GM12864 (cell line): ENCODE measurements around the gene MORC2.

ENCODE experiments used
- DNase-seq: peaks from one replicate; pipeline ENCODE4 v3.0.0-alpha.2; 2011; ENCODE audit warnings: low read depth
- H3K4me3 ChIP-seq: 2 replicates; pipeline ENCODE4 v1.5.1; 2011; ENCODE audit warnings: mild to moderate bottlenecking, low read depth, low read length, control low read depth
- CTCF ChIP-seq: IDR thresholded peaks from 2 replicates; pipeline ENCODE4 v1.5.1; 2011; ENCODE audit warnings: low read depth, mild to moderate bottlenecking, moderate library complexity, low read length, control low read depth, inconsistent platforms; ENCODE audit errors: missing control alignments

The MORC2 gene

DNA sequence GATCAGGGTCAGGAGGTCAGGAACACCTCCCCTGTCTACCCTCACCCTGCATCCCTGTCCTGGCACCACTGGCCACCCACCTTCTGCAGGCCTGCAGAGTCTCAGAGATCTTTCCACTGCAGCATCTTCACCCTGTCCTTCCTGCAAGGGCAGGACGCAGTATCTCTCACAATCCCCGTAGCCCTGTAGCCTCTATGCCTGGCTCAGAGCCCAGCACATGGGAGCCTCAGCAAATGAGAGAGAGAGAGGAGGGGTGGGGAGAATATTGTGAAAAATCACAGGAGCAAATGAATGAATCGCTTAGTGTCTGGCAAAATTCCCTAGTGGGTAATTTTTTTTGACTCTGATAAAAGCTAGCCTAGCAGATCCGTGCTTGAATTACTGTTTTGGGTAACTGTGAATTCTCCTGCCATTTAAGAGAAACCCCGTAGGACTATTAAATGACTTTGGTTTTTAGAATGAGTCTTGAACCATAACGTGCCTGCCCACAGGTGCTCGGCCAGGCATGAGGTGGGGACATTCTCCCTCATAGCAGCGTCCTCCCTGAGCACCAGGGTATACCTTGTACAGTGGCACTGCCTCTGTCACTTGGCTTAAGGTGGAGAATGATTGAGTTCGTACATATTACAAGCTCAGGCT, 91.5 kb downstream of the MORC2 start:
- no peak overlapping the region for H3K4me3 ChIP-seq
- no peak for DNase-seq

GRCh38 chr22:30876221-30876751, 92.3 kb downstream of the MORC2 start:
- TF ChIP-seq CTCF = no peak
- H3K4me3 ChIP-seq = no peak overlapping the region
- no peak for DNase-seq

More for the DNA sequence above, 91.5 kb downstream of the MORC2 start:
- TF ChIP-seq CTCF = no peak

DNA sequence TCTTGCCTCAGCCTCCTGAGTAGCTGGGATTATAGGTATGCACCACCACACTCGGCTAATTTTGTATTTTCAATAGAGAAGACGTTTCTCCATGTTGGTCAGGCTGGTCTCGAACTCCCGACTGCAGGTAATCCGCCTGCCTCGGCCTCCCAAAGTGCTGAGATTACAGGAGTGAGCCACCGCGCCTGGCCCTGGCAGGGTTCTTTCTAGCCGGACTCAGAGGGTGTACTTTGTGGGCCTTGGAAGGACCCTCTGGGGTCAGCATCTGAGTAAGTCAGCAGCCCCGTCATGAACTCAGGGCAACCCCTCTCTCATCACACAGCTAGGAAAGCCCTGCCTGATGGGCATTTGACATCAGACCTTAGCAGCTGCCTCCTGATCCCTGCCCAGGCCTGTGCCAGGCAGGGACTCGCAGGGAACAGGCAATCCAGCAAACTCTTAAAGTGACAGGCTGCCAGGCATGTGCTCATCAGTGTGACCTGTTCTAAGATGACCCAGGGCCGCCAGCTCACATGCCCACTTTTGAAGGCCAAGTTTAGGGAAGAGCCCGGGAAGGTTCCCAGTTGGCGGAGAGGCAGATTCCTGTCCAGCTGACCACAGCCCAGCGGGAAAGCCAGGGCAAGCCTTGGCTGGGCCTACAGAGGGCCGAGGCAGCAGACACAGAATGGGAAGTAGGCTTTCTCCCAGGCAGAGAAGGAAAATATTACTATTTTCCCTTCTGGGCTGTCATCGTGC, 92.9 kb downstream of the MORC2 start:
- no peak for TF ChIP-seq CTCF
- no peak overlapping the region for H3K4me3 ChIP-seq
- DNase-seq = no peak
